ENCODE data around the gene SPHKAP.

DNA sequence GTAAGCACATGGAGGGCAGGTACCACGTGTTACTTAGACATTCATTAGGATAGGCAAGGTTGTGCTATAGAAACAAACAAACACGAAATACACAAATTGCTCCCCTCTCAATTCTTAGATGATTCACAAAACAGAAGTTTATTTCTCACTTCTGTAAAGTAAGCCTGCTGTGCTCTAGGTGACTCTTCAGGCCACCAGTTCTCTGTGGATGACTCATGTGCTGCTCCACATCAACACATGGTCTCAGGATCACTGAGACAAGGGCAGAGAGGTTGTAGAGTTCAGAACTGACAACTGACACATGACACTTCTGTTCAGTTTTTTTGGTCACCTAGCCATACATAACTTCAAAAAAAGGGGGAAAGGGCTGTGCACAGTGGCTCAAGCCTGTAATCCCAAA is 239.5 kb downstream of the SPHKAP start:
- TF ChIP-seq, protein P1, sequence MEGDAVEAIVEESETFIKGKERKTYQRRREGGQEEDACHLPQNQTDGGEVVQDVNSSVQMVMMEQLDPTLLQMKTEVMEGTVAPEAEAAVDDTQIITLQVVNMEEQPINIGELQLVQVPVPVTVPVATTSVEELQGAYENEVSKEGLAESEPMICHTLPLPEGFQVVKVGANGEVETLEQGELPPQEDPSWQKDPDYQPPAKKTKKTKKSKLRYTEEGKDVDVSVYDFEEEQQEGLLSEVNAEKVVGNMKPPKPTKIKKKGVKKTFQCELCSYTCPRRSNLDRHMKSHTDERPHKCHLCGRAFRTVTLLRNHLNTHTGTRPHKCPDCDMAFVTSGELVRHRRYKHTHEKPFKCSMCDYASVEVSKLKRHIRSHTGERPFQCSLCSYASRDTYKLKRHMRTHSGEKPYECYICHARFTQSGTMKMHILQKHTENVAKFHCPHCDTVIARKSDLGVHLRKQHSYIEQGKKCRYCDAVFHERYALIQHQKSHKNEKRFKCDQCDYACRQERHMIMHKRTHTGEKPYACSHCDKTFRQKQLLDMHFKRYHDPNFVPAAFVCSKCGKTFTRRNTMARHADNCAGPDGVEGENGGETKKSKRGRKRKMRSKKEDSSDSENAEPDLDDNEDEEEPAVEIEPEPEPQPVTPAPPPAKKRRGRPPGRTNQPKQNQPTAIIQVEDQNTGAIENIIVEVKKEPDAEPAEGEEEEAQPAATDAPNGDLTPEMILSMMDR (conservative IDR thresholded peaks at IDR 0.05; ENCODE audit: low read length) = no peak
- no peak for TF ChIP-seq EZH2phosphoT487 (IDR thresholded peaks at IDR 0.05; ENCODE audit: borderline replicate concordance)

Data from Loucy (cell line).